IMR-90 (cell line): Measurements from ENCODE around the gene AGR3. TPM values are rescaled to one million over a fixed set of nuclear protein-coding genes. Genes with fewer than 3 reads are reported as not detected.

Experiments used
- ATAC-seq: fragments of 200-7000 bp; cut with Tn5 transposase; 2 replicates; pipeline ENCODE4 v1.9.1; 2020; ENCODE audit warnings: low read depth, mild to moderate bottlenecking, moderate library complexity
- BruUV-seq: library from RNA; stranded (reverse); fragments of 400-500 nt; replicated peaks from 2 replicates; lab custom pipeline; 2021; lab: Mats Ljungman, UMichigan
- CTCF ChIA-PET: fragments of 300-600 bp; formaldehyde crosslinking; extraction: SDS; loops from one replicate; lab custom pipeline; 2021; ENCODE audit warnings: antibody characterized with exemption; lab: Yijun Ruan, JAX
- POLR2A ChIA-PET: fragments of 300-600 bp; sonication (Branson Sonifier 250); formaldehyde crosslinking; loops from one replicate; lab custom pipeline; 2022; ENCODE audit warnings: antibody characterized with exemption; ENCODE audit not compliant: unreplicated experiment; lab: Charles Lee
- DNase-seq: peaks from one replicate; pipeline ENCODE4 v3.0.0; 2013
- H2AFZ ChIP-seq: replicated peaks from 2 replicates; pipeline ENCODE3; 2013; ENCODE audit warnings: low read length, mild to moderate bottlenecking; ENCODE audit not compliant: poor library complexity
- H2AK5ac ChIP-seq: 2 replicates; pipeline ENCODE4 v1.6.1; 2013; ENCODE audit warnings: low read depth, low read length, inconsistent platforms
- H2AK9ac ChIP-seq: replicated peaks from 2 replicates; pipeline ENCODE3; 2013; ENCODE audit warnings: mild to moderate bottlenecking, low read depth, low read length, moderate library complexity; ENCODE audit not compliant: poor library complexity
- H2BK120ac ChIP-seq: 2 replicates; pipeline ENCODE4 v1.6.1; 2013; ENCODE audit warnings: low read depth, low read length, inconsistent platforms
- H2BK15ac ChIP-seq: 3 replicates; pipeline ENCODE4 v1.6.1; 2013; ENCODE audit warnings: low read depth, low read length, inconsistent platforms
- H2BK20ac ChIP-seq: 2 replicates; pipeline ENCODE4 v1.6.1; 2013; ENCODE audit warnings: low read depth, mild to moderate bottlenecking, inconsistent platforms, low read length, moderate library complexity
- H2BK5ac ChIP-seq: 2 replicates; pipeline ENCODE4 v1.6.1; 2013; ENCODE audit warnings: mild to moderate bottlenecking, low read depth, low read length, inconsistent platforms; ENCODE audit not compliant: poor library complexity, severe bottlenecking
- H3K14ac ChIP-seq: replicated peaks from 2 replicates; pipeline ENCODE4 v1.6.1; 2013; ENCODE audit warnings: low read depth, low read length, inconsistent platforms
- H3K18ac ChIP-seq: 2 replicates; pipeline ENCODE4 v1.6.1; 2013; ENCODE audit warnings: low read depth, low read length, control low read depth
- H3K23ac ChIP-seq: 2 replicates; pipeline ENCODE4 v1.6.1; 2013; ENCODE audit warnings: low read depth, low read length, inconsistent platforms
- H3K27ac ChIP-seq: 2 replicates; pipeline ENCODE4 v1.5.1; 2013; ENCODE audit warnings: mild to moderate bottlenecking, control low read depth, low read length; ENCODE audit not compliant: insufficient read depth
- H3K27me3 ChIP-seq: 2 replicates; pipeline ENCODE4 v1.6.1; 2013; ENCODE audit warnings: low read length; ENCODE audit not compliant: control insufficient read depth, insufficient read depth
- H3K36me3 ChIP-seq: 2 replicates; pipeline ENCODE4 v1.6.1; 2013; ENCODE audit warnings: low read length, mixed read lengths; ENCODE audit not compliant: control insufficient read depth, insufficient read depth
- H3K4ac ChIP-seq: 2 replicates; pipeline ENCODE4 v1.6.1; 2013; ENCODE audit warnings: low read depth, low read length, inconsistent platforms
- H3K4me1 ChIP-seq: 2 replicates; pipeline ENCODE4 v1.6.1; 2013; ENCODE audit warnings: low read length, mixed read lengths; ENCODE audit not compliant: control insufficient read depth, insufficient read depth
- H3K4me2 ChIP-seq: 2 replicates; pipeline ENCODE4 v1.6.1; 2013; ENCODE audit warnings: low read depth, mild to moderate bottlenecking, control low read depth, low read length, moderate library complexity
- H3K4me3 ChIP-seq: 2 replicates; pipeline ENCODE4 v1.5.1; 2013; ENCODE audit warnings: low read depth, mild to moderate bottlenecking, control low read depth, low read length, moderate library complexity; ENCODE audit not compliant: insufficient read depth
- H3K56ac ChIP-seq: 2 replicates; pipeline ENCODE4 v1.6.1; 2013; ENCODE audit warnings: low read length, inconsistent platforms; ENCODE audit not compliant: insufficient read depth; ENCODE audit errors: extremely low read depth
- H3K79me1 ChIP-seq, 2 experiments: 2 replicates each; pipeline ENCODE4 v1.6.1; 2013; ENCODE audit warnings: low read length in 2 of 2, inconsistent platforms in 1 of 2, low read depth in 1 of 2
- H3K9ac ChIP-seq: 2 replicates; pipeline ENCODE4 v1.6.1; 2013; ENCODE audit warnings: low read depth, low read length, control low read depth
- H3K9me1 ChIP-seq: 2 replicates; pipeline ENCODE4 v1.6.1; 2013; ENCODE audit warnings: low read length, inconsistent platforms; ENCODE audit not compliant: insufficient read depth
- H3K9me3 ChIP-seq: 2 replicates; pipeline ENCODE4 v1.6.1; 2013; ENCODE audit warnings: low read length; ENCODE audit not compliant: control insufficient read depth, insufficient read depth
- H4K20me1 ChIP-seq: 2 replicates; pipeline ENCODE4 v1.6.1; 2013; ENCODE audit warnings: low read length, inconsistent platforms; ENCODE audit not compliant: insufficient read depth
- H4K5ac ChIP-seq: 2 replicates; pipeline ENCODE4 v1.6.1; 2013; ENCODE audit warnings: mild to moderate bottlenecking, low read depth, low read length, control low read depth
- H4K8ac ChIP-seq, 2 experiments: 2 replicates each; pipeline ENCODE4 v1.6.1; 2013; ENCODE audit warnings: low read depth in 2 of 2, low read length in 2 of 2, control low read depth in 1 of 2, inconsistent platforms in 1 of 2
- H4K91ac ChIP-seq: 2 replicates; pipeline ENCODE4 v1.6.1; 2013; ENCODE audit warnings: low read depth, low read length, inconsistent platforms; ENCODE audit not compliant: insufficient read depth
- BHLHE40 ChIP-seq: fragments of 150-350 bp; IDR thresholded peaks from 2 replicates; pipeline ENCODE4 v1.6.1; 2016; ENCODE audit warnings: mild to moderate bottlenecking, low read depth, low read length
- CEBPB ChIP-seq: IDR thresholded peaks from 2 replicates; pipeline ENCODE4 v1.6.1; 2012; ENCODE audit warnings: low read depth, low read length, improper control_type of control experiment
- CHD1 ChIP-seq: IDR thresholded peaks from 2 replicates; pipeline ENCODE4 v1.6.1; 2012; ENCODE audit warnings: low read depth, low read length, improper control_type of control experiment
- CTCF ChIP-seq: conservative IDR thresholded peaks from 2 replicates; pipeline ENCODE4 v1.5.1; 2012; ENCODE audit warnings: mild to moderate bottlenecking, low read depth, low read length, improper control_type of control experiment
- NFE2L2 ChIP-seq: fragments of 150-350 bp; IDR thresholded peaks from 2 replicates; pipeline ENCODE4 v1.6.1; 2016; ENCODE audit warnings: low read depth, mild to moderate bottlenecking, low read length
- POLR2A ChIP-seq: IDR thresholded peaks from 2 replicates; pipeline ENCODE4 v1.6.1; 2012; ENCODE audit warnings: mild to moderate bottlenecking, low read depth, low read length
- RAD21 ChIP-seq: IDR thresholded peaks from 2 replicates; pipeline ENCODE4 v1.6.1; 2012; ENCODE audit warnings: low read length, improper control_type of control experiment
- SMC3 ChIP-seq: fragments of 150-350 bp; IDR thresholded peaks from 2 replicates; pipeline ENCODE4 v1.6.1; 2016; ENCODE audit warnings: low read depth, mild to moderate bottlenecking, antibody characterized with exemption, low read length, moderate library complexity
- WGBS, 2 experiments: methylation state at CpG; one replicate each; pipeline versions ENCODE4 v1.1.5 to v1.1.7; 2013; ENCODE audit warnings: missing lambda C conversion rate in 2 of 2; ENCODE audit not compliant: insufficient read length in 1 of 2; ENCODE audit errors: extremely low coverage in 2 of 2; 5-methylcytosine and 5-hydroxymethylcytosine counted together
- dilution Hi-C: fragments of 300-500 bp; cut with HindIII; formaldehyde crosslinking; loops from one replicate; pipeline ENCODE4 v1.14.3; 2018; ENCODE audit warnings: low sequenced_read_pairs; ENCODE audit not compliant: unreplicated experiment
- in situ Hi-C: fragments of 300-500 bp; cut with MboI; formaldehyde crosslinking; loops from 3 replicates; pipeline ENCODE4 v1.14.3; 2019; ENCODE audit warnings: low sequenced_read_pairs, inconsistent platforms, mixed read lengths
- intact Hi-C: fragments of 100-400 bp; cut with micrococcal nuclease; formaldehyde crosslinking; loops from 2 replicates; pipeline ENCODE4 v1.10.0; 2022
- polyA plus RNA-seq, 3 experiments: library from polyadenylated mRNA; depleted of rRNA; stranded (reverse); fragments of >200 nt; gene quantifications; 2 replicates each; pipeline ENCODE4 v1.2.3, GENCODE V29; 2012; ENCODE audit warnings: low replicate concordance in 1 of 3
- total RNA-seq: library from RNA; depleted of rRNA; stranded (reverse); fragments of >200 nt; gene quantifications from 2 replicates; pipeline ENCODE4 v1.2.3, GENCODE V29; 2012
- TF ChIP-seq, protein P1 (sequence below): fragments of 150-350 bp; IDR thresholded peaks from 2 replicates; pipeline ENCODE4 v1.6.1; 2016; ENCODE audit warnings: low read depth, mild to moderate bottlenecking, low read length, moderate library complexity, borderline replicate concordance

The AGR3 gene
- total and polyA plus RNA-seq, 2 of the 4 experiments (the other 2 are of a cell fraction), result not detected

- TF ChIP-seq, protein P1, sequence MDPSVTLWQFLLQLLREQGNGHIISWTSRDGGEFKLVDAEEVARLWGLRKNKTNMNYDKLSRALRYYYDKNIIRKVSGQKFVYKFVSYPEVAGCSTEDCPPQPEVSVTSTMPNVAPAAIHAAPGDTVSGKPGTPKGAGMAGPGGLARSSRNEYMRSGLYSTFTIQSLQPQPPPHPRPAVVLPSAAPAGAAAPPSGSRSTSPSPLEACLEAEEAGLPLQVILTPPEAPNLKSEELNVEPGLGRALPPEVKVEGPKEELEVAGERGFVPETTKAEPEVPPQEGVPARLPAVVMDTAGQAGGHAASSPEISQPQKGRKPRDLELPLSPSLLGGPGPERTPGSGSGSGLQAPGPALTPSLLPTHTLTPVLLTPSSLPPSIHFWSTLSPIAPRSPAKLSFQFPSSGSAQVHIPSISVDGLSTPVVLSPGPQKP, result no peak
- TF ChIP-seq BHLHE40, result no peak
- TF ChIP-seq POLR2A, result no peak
- TF ChIP-seq RAD21, result no peak
- TF ChIP-seq CEBPB, result no peak
- no peak for TF ChIP-seq SMC3
- no peak for TF ChIP-seq CTCF
- no peak for TF ChIP-seq CHD1
- TF ChIP-seq NFE2L2, result no peak
- H3K9me1 ChIP-seq, result no peaks in the 10 kb centered on the region
- H3K4ac ChIP-seq, result no peak overlapping the region
- POLR2A ChIA-PET, result no interaction called here
- H4K8ac ChIP-seq, result no peak overlapping the region
- H4K5ac ChIP-seq, result no peak overlapping the region
- H3K4me2 ChIP-seq, result no peak overlapping the region
- ATAC-seq (no peak), DNase-seq (no peak)
- intact Hi-C loops (no loop called here), dilution Hi-C loops (no loop called here), in situ Hi-C loops (no loop called here)
- H4K20me1 ChIP-seq, result no peaks in the 10 kb centered on the region
- no peaks in the 10 kb centered on the region for H3K4me1 ChIP-seq
- H3K56ac ChIP-seq, result no peak overlapping the region
- no peak overlapping the region for H3K4me3 ChIP-seq
- no TSS peak for BruUV-seq
- H3K23ac ChIP-seq, result no peak overlapping the region
- no peak overlapping the region for H2AK5ac ChIP-seq
- H3K27me3 ChIP-seq, result no peaks in the 10 kb centered on the region
- H3K18ac ChIP-seq, result no peak overlapping the region
- no peak overlapping the region for H2BK120ac ChIP-seq
- H2BK20ac ChIP-seq, result no peak overlapping the region
- no peak overlapping the region for H2BK5ac ChIP-seq
- no peak overlapping the region for H2AFZ ChIP-seq
- no peaks in the 10 kb centered on the region for H3K36me3 ChIP-seq
- no peak overlapping the region for H4K91ac ChIP-seq
- no CpG with 5 or more reads among the region's 1 CpG for WGBS, 2 experiments
- no peak overlapping the region for H2BK15ac ChIP-seq
- H2AK9ac ChIP-seq, result no peak overlapping the region
- H3K9me3 ChIP-seq, result no peaks in the 10 kb centered on the region
- CTCF ChIA-PET, result no interaction called here
- H3K27ac ChIP-seq, result no peak overlapping the region
- H3K9ac ChIP-seq, result no peak overlapping the region
- no peaks in the 10 kb centered on the region for H3K79me1 ChIP-seq
- no peak overlapping the region for H3K14ac ChIP-seq
Measured at GRCh38 chr7:16875861-16876260, 5.9 kb downstream of the AGR3 start.
